GM12878 (cell line): Measurements from ENCODE around the gene SFT2D3. TPM values are rescaled to one million over a fixed set of nuclear protein-coding genes. Genes with fewer than 3 reads are reported as not detected.

Experiments
- ATAC-seq: fragments of 200-7000 bp; cut with Tn5 transposase; 3 replicates; pipeline ENCODE4 v1.9.1; 2020; ENCODE audit warnings: mild to moderate bottlenecking, moderate library complexity
- BruUV-seq: library from RNA; stranded (reverse); fragments of 400-500 nt; replicated peaks from 2 replicates; lab custom pipeline; 2021; lab: Mats Ljungman, UMichigan
- CTCF ChIA-PET: fragments of 300-600 bp; sonication (Branson Sonifier 250); formaldehyde crosslinking; extraction: SDS; loops from one replicate; lab custom pipeline; 2021; ENCODE audit warnings: inconsistent platforms; lab: Yijun Ruan, JAX
- POLR2A ChIA-PET: fragments of 350-600 bp; formaldehyde crosslinking; extraction: SDS; loops from one replicate; lab custom pipeline; 2021; ENCODE audit warnings: inconsistent platforms; lab: Charles Lee
- RAD21 ChIA-PET: fragments of 300-600 bp; sonication (Branson Sonifier 250); formaldehyde crosslinking; loops from one replicate; lab custom pipeline; 2023; ENCODE audit warnings: antibody characterized with exemption; ENCODE audit not compliant: unreplicated experiment; lab: Charles Lee
- SMC1A ChIA-PET: fragments of 300-600 bp; sonication (Branson Sonifier 250); formaldehyde crosslinking; loops from one replicate; lab custom pipeline; 2023; ENCODE audit not compliant: unreplicated experiment, uncharacterized antibody; lab: Charles Lee
- DNase-seq: peaks from one replicate; pipeline ENCODE4 v3.0.0-alpha.2; 2011; ENCODE audit warnings: low read depth, low spot score
- FAIRE-seq: peaks from 3 replicates; lab custom pipeline; 2011; peaks lifted over from hg19 to GRCh38; lab: Jason Lieb, UNC
- H2AFZ ChIP-seq: 2 replicates; pipeline ENCODE4 v1.6.0; 2011; ENCODE audit warnings: low read depth, low read length, control low read depth; ENCODE audit not compliant: control insufficient read depth
- H3K27ac ChIP-seq: 2 replicates; pipeline ENCODE4 v1.5.1; 2011; ENCODE audit warnings: control low read depth; ENCODE audit not compliant: control insufficient read depth, insufficient read depth
- H3K27me3 ChIP-seq, 2 experiments: replicated peaks in 1 of 2; 2 replicates each; pipeline versions ENCODE4 v1.6.0 to v1.6.1; 2011; ENCODE audit warnings: low read length in 1 of 2; ENCODE audit not compliant: control insufficient read depth in 2 of 2, insufficient read depth in 2 of 2
- H3K36me3 ChIP-seq, 2 experiments: 2 replicates each; pipeline ENCODE4 v1.5.1; 2011; ENCODE audit warnings: low read length in 1 of 2; ENCODE audit not compliant: control insufficient read depth in 2 of 2, insufficient read depth in 2 of 2
- H3K4me1 ChIP-seq: 2 replicates; pipeline ENCODE4 v1.6.1; 2011; ENCODE audit warnings: mild to moderate bottlenecking, low read length, moderate library complexity, mixed read lengths; ENCODE audit not compliant: control insufficient read depth, insufficient read depth
- H3K4me2 ChIP-seq: 2 replicates; pipeline ENCODE4 v1.6.0; 2011; ENCODE audit warnings: control low read depth; ENCODE audit not compliant: control insufficient read depth, insufficient read depth
- H3K4me3 ChIP-seq: fragments of 200-600 bp; sonication (generic); 2 replicates; pipeline ENCODE4 v1.5.1; 2016
- H3K79me2 ChIP-seq: 2 replicates; pipeline ENCODE4 v1.6.0; 2011; ENCODE audit warnings: low read length; ENCODE audit not compliant: control insufficient read depth, insufficient read depth
- H3K9ac ChIP-seq: 2 replicates; pipeline ENCODE4 v1.8.0; 2011; ENCODE audit warnings: low read length, control low read depth, mixed read lengths; ENCODE audit not compliant: control insufficient read depth, insufficient read depth
- H3K9me3 ChIP-seq: replicated peaks from 3 replicates; pipeline ENCODE4 v1.5.1; 2011; ENCODE audit warnings: mild to moderate bottlenecking, low read length; ENCODE audit not compliant: control insufficient read depth, insufficient read depth
- H4K20me1 ChIP-seq: 2 replicates; pipeline ENCODE4 v1.6.0; 2011; ENCODE audit not compliant: control insufficient read depth, insufficient read depth
- BHLHE40 ChIP-seq, 2 experiments: fragments of 450-650 bp in 1 of 2; IDR thresholded peaks; 2 replicates each; pipeline ENCODE4 v1.6.1; 2011 to 2017; ENCODE audit warnings: low read depth in 2 of 2, borderline replicate concordance in 1 of 2, improper control_type of control experiment in 1 of 2, low read length in 1 of 2, mild to moderate bottlenecking in 1 of 2
- CBFB ChIP-seq: IDR thresholded peaks from 2 replicates; pipeline ENCODE4 v1.6.1; 2016; ENCODE audit warnings: antibody characterized with exemption, low read depth
- CHD1 ChIP-seq: IDR thresholded peaks from 2 replicates; pipeline ENCODE4 v1.6.1; 2012; ENCODE audit warnings: low read depth, low read length, improper control_type of control experiment
- EED ChIP-seq: sonication (generic); IDR thresholded peaks from 2 replicates; pipeline ENCODE4 v1.6.1; 2016; ENCODE audit warnings: antibody characterized with exemption, low read depth
- HCFC1 ChIP-seq: fragments of 150-350 bp; IDR thresholded peaks from 2 replicates; pipeline ENCODE4 v1.6.1; 2014; ENCODE audit warnings: low read length
- KDM1A ChIP-seq: fragments of 200-600 bp; sonication (generic); IDR thresholded peaks from 2 replicates; pipeline ENCODE4 v1.6.1; 2016; ENCODE audit warnings: borderline replicate concordance
- LARP7 ChIP-seq: fragments of 450-650 bp; IDR thresholded peaks from 2 replicates; pipeline ENCODE4 v1.6.1; 2017; ENCODE audit warnings: mild to moderate bottlenecking
- PBX3 ChIP-seq: IDR thresholded peaks from 2 replicates; pipeline ENCODE4 v1.6.1; 2011; ENCODE audit warnings: mild to moderate bottlenecking, low read depth, low read length, moderate library complexity; ENCODE audit not compliant: insufficient replicate concordance
- POLR2A ChIP-seq: IDR thresholded peaks from 2 replicates; pipeline ENCODE4 v1.6.1; 2011; ENCODE audit warnings: low read depth, mild to moderate bottlenecking, low read length
- POLR2AphosphoS5 ChIP-seq: IDR thresholded peaks from 2 replicates; pipeline ENCODE4 v1.6.1; 2011; ENCODE audit warnings: mild to moderate bottlenecking, low read length, inconsistent platforms
- POU2F2 ChIP-seq: IDR thresholded peaks from 3 replicates; pipeline ENCODE4 v1.6.1; 2011; ENCODE audit warnings: low read depth, mild to moderate bottlenecking, low read length, borderline replicate concordance
- USF1 ChIP-seq: IDR thresholded peaks from 2 replicates; pipeline ENCODE4 v1.6.1; 2011; ENCODE audit warnings: borderline replicate concordance, low read depth, mild to moderate bottlenecking, moderate library complexity, mixed read lengths, low read length; ENCODE audit not compliant: insufficient read depth; ENCODE audit errors: extremely low read length
- ZBED1 ChIP-seq: IDR thresholded peaks from 2 replicates; pipeline ENCODE4 v1.6.1; 2016; ENCODE audit warnings: borderline replicate concordance
- ZNF274 ChIP-seq: IDR thresholded peaks from one replicate; pipeline ENCODE4 v1.8.0; 2011; ENCODE audit not compliant: insufficient read length, insufficient read depth
- ZSCAN29 ChIP-seq: fragments of 450-650 bp; IDR thresholded peaks from 2 replicates; pipeline ENCODE4 v1.6.1; 2017; ENCODE audit warnings: mild to moderate bottlenecking, moderate library complexity
- WGBS: methylation state at CpG from one replicate; pipeline ENCODE4 v1.1.6; 2016; ENCODE audit warnings: low lambda C conversion rate; ENCODE audit not compliant: insufficient replicate concordance, insufficient coverage; ENCODE audit errors: missing lambda C conversion rate; 5-methylcytosine and 5-hydroxymethylcytosine counted together
- in situ Hi-C: fragments of 300-500 bp; cut with MboI; formaldehyde crosslinking; loops from 9 replicates; pipeline ENCODE4 v1.14.3; 2018; ENCODE audit warnings: mixed read lengths
- intact Hi-C: fragments of 100-400 bp; cut with micrococcal nuclease; formaldehyde crosslinking; loops from one replicate; pipeline ENCODE4 v1.14.2; 2022; ENCODE audit not compliant: unreplicated experiment
- polyA plus RNA-seq, 11 experiments: library from polyadenylated mRNA; depleted of rRNA in 4 of 11; unstranded in 6 of 11; stranded (reverse) in 5 of 11; fragments of >200 nt; fragmentation: Nextera tagmentation in 4 of 11; fragmentation: Illumina TruSeq in 1 of 11; extraction: Ambion mirVana in 4 of 11; extraction: Trizol in 1 of 11; gene quantifications; 1 replicate in 1 of 11; 2 replicates in 10 of 11; pipeline versions ENCODE4 v1.2.1 to v1.2.3, GENCODE V29; 2011 to 2016; ENCODE audit warnings: inconsistent platforms in 2 of 11, missing spikeins in 2 of 11, low read depth in 1 of 11
- total RNA-seq, 4 experiments: library from RNA; depleted of rRNA in 3 of 4; stranded (reverse); fragments of >200 nt in 3 of 4; fragmentation: Illumina TruSeq in 1 of 4; extraction: Trizol in 1 of 4; gene quantifications; 2 replicates each; pipeline versions ENCODE4 v1.2.1 to v1.2.3, GENCODE V29; 2013 to 2021

The SFT2D3 gene
- total and polyA plus RNA-seq, 10 of the 15 experiments (the other 5 are each of a cell fraction or from before 2014, with no cell fraction given) = 4.2 to 8.4 (median 6.6) TPM; not detected in 4

- in situ Hi-C loops = no loop called here
- H3K36me3 ChIP-seq = no peaks in the 10 kb centered on the region
- CTCF ChIA-PET = interaction anchor here (0.7 to 8.3 kb wide), 5 partner anchors 13 to 77 kb away, joined by 3 to 90 read pairs (median 3); no protein-coding TSS in a partner anchor
- intact Hi-C loops = no loop called here
- no peaks in the 10 kb centered on the region for H3K27me3 ChIP-seq
- H3K4me1 ChIP-seq = no peaks in the 10 kb centered on the region
- 52% methylated on average over 14 of the region's 14 CpGs for WGBS
- BruUV-seq = no TSS peak
- TF ChIP-seq BHLHE40 (IDR thresholded peaks at IDR 0.05; ENCODE audit: borderline replicate concordance in 1 of 2, low read depth in 2 of 2, low read length in 1 of 2) (peak in 1 of 2 experiments; percentile 16; a peak in 1 of 4 replicates), EED (no peak), POLR2A (no peak)
- TF ChIP-seq, all 136 proteins: peak for 1
- SMC1A ChIA-PET = interaction anchor here (1.0 to 4.6 kb wide), 2 partner anchors 13 to 61 kb away, joined by 3 to 26 read pairs; no protein-coding TSS in a partner anchor
- no peaks in the 10 kb centered on the region for H3K9me3 ChIP-seq
- RAD21 ChIA-PET = interaction anchor here (3.1 kb wide), 1 partner anchor 61 kb away, joined by 12 read pairs; no protein-coding TSS in a partner anchor
- POLR2A ChIA-PET = interaction anchor here (0.5 kb wide), 2 partner anchors 309 to 576 kb away, joined by 3 to 9 read pairs; no protein-coding TSS in a partner anchor
- H3K79me2 ChIP-seq = no peaks in the 10 kb centered on the region
- DNase-seq (no peak), FAIRE-seq (no peak), ATAC-seq (peak; percentile 13; the same call in 1 of the 3 replicates)
- no peak overlapping the region for H3K9ac ChIP-seq
- no peaks in the 10 kb centered on the region for H4K20me1 ChIP-seq
- no peak overlapping the region for H3K4me3 ChIP-seq
- H2AFZ ChIP-seq = no peak overlapping the region
- no peak overlapping the region for H3K4me2 ChIP-seq
- H3K27ac ChIP-seq = no peak overlapping the region
These were observed 49.2 kb upstream of the SFT2D3 start for GRCh38 chr2:127651971-127652550.

DNA sequence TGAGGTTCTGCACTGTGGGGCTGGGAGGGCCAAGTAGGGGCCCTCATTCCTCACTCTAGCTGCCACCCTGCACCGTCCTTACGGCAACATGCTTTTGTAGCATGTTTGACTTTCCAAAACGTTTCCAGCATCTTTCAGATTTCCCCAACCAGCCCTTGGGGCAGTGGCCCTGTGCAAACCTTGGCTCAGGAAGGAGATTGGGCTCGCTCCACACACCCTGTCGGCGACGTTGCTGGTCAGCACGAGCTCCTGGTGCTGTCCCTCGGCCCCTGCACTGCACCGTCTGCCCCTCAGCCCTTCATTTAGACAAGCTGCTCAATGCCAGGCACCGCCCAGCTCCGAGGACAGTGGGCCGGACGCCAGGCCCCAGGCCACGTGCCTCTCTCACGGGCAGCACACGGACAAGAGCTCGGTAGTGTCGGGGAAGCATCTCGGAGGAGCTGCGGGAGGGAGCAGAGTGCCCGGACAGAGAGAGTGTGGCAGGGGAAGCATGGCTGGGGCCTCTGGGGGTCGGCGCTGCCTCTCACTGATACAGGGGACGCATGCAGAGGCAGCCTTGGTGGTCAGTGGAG is 48.4 kb upstream of the SFT2D3 start:
- no peak for ATAC-seq
- TF ChIP-seq POU2F2 (no peak), KDM1A (no peak), CHD1 (no peak), LARP7 (no peak), CBFB (no peak), USF1 (no peak), ZBED1 (no peak), ZNF274 (no peak), BHLHE40 (IDR thresholded peaks at IDR 0.05; ENCODE audit: borderline replicate concordance in 1 of 2, low read depth in 2 of 2, low read length in 1 of 2) (no peak), ZSCAN29 (no peak), POLR2AphosphoS5 (no peak), PBX3 (no peak), HCFC1 (no peak)

More for the DNA sequence above, 48.4 kb upstream of the SFT2D3 start:
- POLR2A ChIA-PET = interaction anchor here (0.5 kb wide), 1 partner anchor 575 kb away, joined by 9 read pairs; no protein-coding TSS in a partner anchor
- H3K9ac ChIP-seq = no peak overlapping the region
- H3K4me1 ChIP-seq = no peaks in the 10 kb centered on the region
- BruUV-seq = no TSS peak
- CTCF ChIA-PET = interaction anchor here (0.7 to 8.3 kb wide), 5 partner anchors 12 to 78 kb away, joined by 3 to 90 read pairs (median 3); no protein-coding TSS in a partner anchor
- in situ Hi-C loops = no loop called here
- H4K20me1 ChIP-seq = no peaks in the 10 kb centered on the region
- no peaks in the 10 kb centered on the region for H3K9me3 ChIP-seq
- no peaks in the 10 kb centered on the region for H3K36me3 ChIP-seq
- DNase-seq = no peak
- SMC1A ChIA-PET = interaction anchor here (1.0 to 4.6 kb wide), 2 partner anchors 14 to 62 kb away, joined by 3 to 26 read pairs; no protein-coding TSS in a partner anchor
- WGBS = 53% methylated on average over 25 of the region's 25 CpGs
- intact Hi-C loops = no loop called here
- H3K27ac ChIP-seq = no peak overlapping the region
- no peak for FAIRE-seq
- H3K27me3 ChIP-seq = no peaks in the 10 kb centered on the region
- no peak overlapping the region for H3K4me3 ChIP-seq
- H3K4me2 ChIP-seq = no peak overlapping the region
- RAD21 ChIA-PET = interaction anchor here (3.1 kb wide), 1 partner anchor 62 kb away, joined by 12 read pairs; no protein-coding TSS in a partner anchor
- H2AFZ ChIP-seq = no peak overlapping the region
- no peaks in the 10 kb centered on the region for H3K79me2 ChIP-seq
